Gastrocnemius medialis (tissue), 4 donors: ENCODE data around the gene SP100.
"Not testable (repeated sequence)": the region's sequence is repeated elsewhere in the genome, so short reads cannot be mapped to it uniquely, and the experiment has no call there.

Source experiments
- POLR2A ChIP-seq, 2 donors: fragments of 450-650 bp; IDR thresholded peaks; one replicate each; pipeline ENCODE4 v1.6.1; 2017; ENCODE audit warnings: antibody characterized with exemption in 2 of 2, mild to moderate bottlenecking in 2 of 2, moderate library complexity in 2 of 2
- TF ChIP-seq, protein P1 (sequence below), 5 experiments: fragments of 450-650 bp in 3 of 5; fragments of 200-600 bp in 2 of 5; sonication (generic) in 2 of 5; IDR thresholded peaks in 4 of 5; conservative IDR thresholded peaks in 1 of 5; 1 replicate in 4 of 5; 2 replicates in 1 of 5; pipeline ENCODE4 v1.5.1; 2016 to 2019; ENCODE audit warnings: antibody characterized with exemption in 5 of 5, mild to moderate bottlenecking in 3 of 5, moderate library complexity in 3 of 5

DNA sequence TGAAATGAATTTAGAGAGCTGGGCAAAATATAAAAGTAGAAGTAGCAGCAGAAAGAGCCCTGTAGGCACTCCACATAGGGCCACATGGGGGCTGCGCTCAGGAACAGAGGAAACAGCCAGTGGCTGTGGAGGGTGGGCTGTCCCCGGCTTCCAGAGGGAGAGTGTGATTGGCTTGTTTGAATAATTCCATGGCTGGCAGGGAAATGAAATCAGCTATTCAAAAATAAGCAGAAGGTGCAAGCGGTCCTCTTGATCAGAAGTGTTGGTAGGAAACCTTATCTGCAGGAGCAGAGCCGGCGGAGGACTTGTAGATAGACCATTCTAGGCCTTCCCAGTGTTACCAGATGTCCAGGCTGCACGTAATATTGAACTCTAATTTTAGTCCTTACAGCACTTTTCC lies 17.3 kb upstream of the SP100 start:
- TF ChIP-seq, protein P1, sequence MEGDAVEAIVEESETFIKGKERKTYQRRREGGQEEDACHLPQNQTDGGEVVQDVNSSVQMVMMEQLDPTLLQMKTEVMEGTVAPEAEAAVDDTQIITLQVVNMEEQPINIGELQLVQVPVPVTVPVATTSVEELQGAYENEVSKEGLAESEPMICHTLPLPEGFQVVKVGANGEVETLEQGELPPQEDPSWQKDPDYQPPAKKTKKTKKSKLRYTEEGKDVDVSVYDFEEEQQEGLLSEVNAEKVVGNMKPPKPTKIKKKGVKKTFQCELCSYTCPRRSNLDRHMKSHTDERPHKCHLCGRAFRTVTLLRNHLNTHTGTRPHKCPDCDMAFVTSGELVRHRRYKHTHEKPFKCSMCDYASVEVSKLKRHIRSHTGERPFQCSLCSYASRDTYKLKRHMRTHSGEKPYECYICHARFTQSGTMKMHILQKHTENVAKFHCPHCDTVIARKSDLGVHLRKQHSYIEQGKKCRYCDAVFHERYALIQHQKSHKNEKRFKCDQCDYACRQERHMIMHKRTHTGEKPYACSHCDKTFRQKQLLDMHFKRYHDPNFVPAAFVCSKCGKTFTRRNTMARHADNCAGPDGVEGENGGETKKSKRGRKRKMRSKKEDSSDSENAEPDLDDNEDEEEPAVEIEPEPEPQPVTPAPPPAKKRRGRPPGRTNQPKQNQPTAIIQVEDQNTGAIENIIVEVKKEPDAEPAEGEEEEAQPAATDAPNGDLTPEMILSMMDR (IDR thresholded peaks at IDR 0.05 in 4 of 5, conservative IDR thresholded peaks at IDR 0.05 in 1 of 5): not testable (repeated sequence)
- TF ChIP-seq POLR2A (IDR thresholded peaks at IDR 0.05): not testable (repeated sequence)
